PC-9 (cell line): ENCODE measurements around the gene TSSK6. TPM values are rescaled to one million over a fixed set of nuclear protein-coding genes. Genes with fewer than 3 reads are reported as not detected.

Experiments used
- BruUV-seq: library from RNA; stranded (reverse); fragments of 400-500 nt; replicated peaks from 2 replicates; lab custom pipeline; 2021; lab: Mats Ljungman, UMichigan
- CTCF ChIA-PET: fragments of 300-600 bp; sonication (Branson Sonifier 250); formaldehyde crosslinking; loops from one replicate; lab custom pipeline; 2022; ENCODE audit warnings: antibody characterized with exemption; lab: Charles Lee
- POLR2A ChIA-PET: fragments of 300-600 bp; sonication (Branson Sonifier 250); formaldehyde crosslinking; loops from one replicate; lab custom pipeline; 2022; ENCODE audit warnings: antibody characterized with exemption; ENCODE audit not compliant: unreplicated experiment; lab: Charles Lee
- DNase-seq, 2 experiments: peaks; one replicate each; pipeline versions ENCODE4 v3.0.0 to v3.0.0-alpha.2; 2015 to 2022; ENCODE audit warnings: mixed read lengths in 1 of 2
- H2AFZ ChIP-seq: fragments of 200-600 bp; sonication (generic); 2 replicates; pipeline ENCODE4 v1.8.1; 2017; ENCODE audit warnings: antibody characterized with exemption
- H3F3A ChIP-seq: fragments of 200-600 bp; sonication (generic); 2 replicates; pipeline ENCODE4 v1.8.1; 2017; ENCODE audit warnings: antibody characterized with exemption, mild to moderate bottlenecking, low read depth; ENCODE audit not compliant: insufficient read depth
- H3K27ac ChIP-seq: fragments of 200-600 bp; sonication (generic); 2 replicates; pipeline ENCODE4 v1.6.1; 2016; ENCODE audit warnings: mixed run types
- H3K27me3 ChIP-seq: fragments of 200-600 bp; sonication (generic); 2 replicates; pipeline ENCODE4 v1.6.1; 2016; ENCODE audit warnings: low read depth, mixed run types; ENCODE audit not compliant: insufficient read depth
- H3K36me3 ChIP-seq: fragments of 200-600 bp; sonication (generic); 2 replicates; pipeline ENCODE4 v1.6.1; 2016; ENCODE audit warnings: low read depth, mixed run types
- H3K4me1 ChIP-seq: fragments of 200-600 bp; sonication (generic); replicated peaks from 2 replicates; pipeline ENCODE4 v1.6.1; 2016; ENCODE audit warnings: mixed run types; ENCODE audit not compliant: insufficient read depth
- H3K4me2 ChIP-seq: fragments of 200-600 bp; sonication (generic); 2 replicates; pipeline ENCODE4 v1.6.1; 2017; ENCODE audit warnings: mixed run types
- H3K4me3 ChIP-seq: fragments of 200-600 bp; sonication (generic); 2 replicates; pipeline ENCODE4 v1.6.1; 2016; ENCODE audit warnings: mixed run types
- H3K79me2 ChIP-seq: fragments of 200-600 bp; sonication (generic); 2 replicates; pipeline ENCODE4 v1.6.1; 2017; ENCODE audit warnings: low read depth, mixed run types
- H3K9me2 ChIP-seq: fragments of 200-600 bp; sonication (generic); 2 replicates; pipeline ENCODE4 v1.8.1; 2017; ENCODE audit warnings: mild to moderate bottlenecking; ENCODE audit not compliant: insufficient read depth
- H3K9me3 ChIP-seq: fragments of 200-600 bp; sonication (generic); 2 replicates; pipeline ENCODE4 v1.8.1; 2016; ENCODE audit warnings: low read depth; ENCODE audit not compliant: insufficient read depth
- H4K20me1 ChIP-seq: fragments of 200-600 bp; sonication (generic); 2 replicates; pipeline ENCODE4 v1.8.1; 2017; ENCODE audit not compliant: insufficient read depth
- EZH2 ChIP-seq: fragments of 200-600 bp; sonication (generic); IDR thresholded peaks from 2 replicates; pipeline ENCODE4 v1.8.0; 2017; ENCODE audit warnings: antibody characterized with exemption, low read depth
- intact Hi-C: fragments of 100-400 bp; cut with micrococcal nuclease; formaldehyde crosslinking; loops from one replicate; pipeline ENCODE4 v1.10.0; 2022; ENCODE audit not compliant: unreplicated experiment
- total RNA-seq: library from RNA; stranded (reverse); gene quantifications from 2 replicates; pipeline ENCODE4 v1.2.3, GENCODE V29; 2021
- TF ChIP-seq, protein P1 (sequence below): fragments of 200-600 bp; sonication (generic); conservative IDR thresholded peaks from 2 replicates; pipeline ENCODE4 v1.6.1; 2017; ENCODE audit warnings: mixed run types, antibody characterized with exemption, mild to moderate bottlenecking, moderate library complexity

The TSSK6 gene
- total RNA-seq, 1 experiment from 2014 or later, result 2.0 TPM

DNA sequence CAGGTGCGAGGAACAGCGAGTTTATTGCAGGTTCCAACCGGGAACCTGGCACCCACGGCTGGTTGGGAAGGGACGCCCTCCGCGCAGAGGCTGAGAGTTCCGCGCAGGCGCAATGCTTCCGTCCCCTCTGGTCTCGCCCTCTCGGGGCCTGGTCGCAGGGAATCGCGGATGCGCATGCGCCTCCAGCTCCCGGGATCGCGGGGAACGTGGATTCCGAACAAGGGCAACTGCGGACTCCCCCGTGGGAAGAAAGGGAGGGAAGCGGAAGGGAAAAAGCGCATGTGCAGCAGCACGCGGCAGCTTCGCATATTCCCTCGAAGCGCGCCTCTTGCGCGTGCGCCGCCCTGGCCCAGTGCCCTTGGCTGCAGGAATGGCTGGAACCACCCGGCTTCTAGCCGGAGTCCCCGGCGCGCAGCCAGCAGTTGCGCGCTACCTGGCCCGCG, 1.1 kb downstream of the TSSK6 start:
- ChIA-PET POLR2A (no interaction called here), CTCF (interaction anchor here (0.7 kb wide), 1 partner anchor 40 kb away, joined by 3 read pairs; no protein-coding TSS in a partner anchor)
- no peak overlapping the region for H2AFZ ChIP-seq
- intact Hi-C loops, result no loop called here
- peaks cover 4% of the 10 kb centered on the region; the same call in 1 of the 2 replicates for H4K20me1 ChIP-seq
- TF ChIP-seq, protein P1, sequence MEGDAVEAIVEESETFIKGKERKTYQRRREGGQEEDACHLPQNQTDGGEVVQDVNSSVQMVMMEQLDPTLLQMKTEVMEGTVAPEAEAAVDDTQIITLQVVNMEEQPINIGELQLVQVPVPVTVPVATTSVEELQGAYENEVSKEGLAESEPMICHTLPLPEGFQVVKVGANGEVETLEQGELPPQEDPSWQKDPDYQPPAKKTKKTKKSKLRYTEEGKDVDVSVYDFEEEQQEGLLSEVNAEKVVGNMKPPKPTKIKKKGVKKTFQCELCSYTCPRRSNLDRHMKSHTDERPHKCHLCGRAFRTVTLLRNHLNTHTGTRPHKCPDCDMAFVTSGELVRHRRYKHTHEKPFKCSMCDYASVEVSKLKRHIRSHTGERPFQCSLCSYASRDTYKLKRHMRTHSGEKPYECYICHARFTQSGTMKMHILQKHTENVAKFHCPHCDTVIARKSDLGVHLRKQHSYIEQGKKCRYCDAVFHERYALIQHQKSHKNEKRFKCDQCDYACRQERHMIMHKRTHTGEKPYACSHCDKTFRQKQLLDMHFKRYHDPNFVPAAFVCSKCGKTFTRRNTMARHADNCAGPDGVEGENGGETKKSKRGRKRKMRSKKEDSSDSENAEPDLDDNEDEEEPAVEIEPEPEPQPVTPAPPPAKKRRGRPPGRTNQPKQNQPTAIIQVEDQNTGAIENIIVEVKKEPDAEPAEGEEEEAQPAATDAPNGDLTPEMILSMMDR, result no peak
- TF ChIP-seq EZH2, result no peak
- H3K79me2 ChIP-seq, result peaks cover 30% of the 10 kb centered on the region
- H3K4me1 ChIP-seq, result peaks cover 10% of the 10 kb centered on the region
- H3K4me2 ChIP-seq, result no peak overlapping the region
- no peak overlapping the region for H3K4me3 ChIP-seq
- no peaks in the 10 kb centered on the region for H3K36me3 ChIP-seq
- no peaks in the 10 kb centered on the region for H3K9me2 ChIP-seq
- BruUV-seq, result no TSS peak
- H3F3A ChIP-seq, result peaks cover 38% of the 10 kb centered on the region; the same call in 1 of the 2 replicates
- no peak for DNase-seq
- H3K27me3 ChIP-seq, result no peaks in the 10 kb centered on the region
- no peak overlapping the region for H3K27ac ChIP-seq
- no peaks in the 10 kb centered on the region for H3K9me3 ChIP-seq

DNA sequence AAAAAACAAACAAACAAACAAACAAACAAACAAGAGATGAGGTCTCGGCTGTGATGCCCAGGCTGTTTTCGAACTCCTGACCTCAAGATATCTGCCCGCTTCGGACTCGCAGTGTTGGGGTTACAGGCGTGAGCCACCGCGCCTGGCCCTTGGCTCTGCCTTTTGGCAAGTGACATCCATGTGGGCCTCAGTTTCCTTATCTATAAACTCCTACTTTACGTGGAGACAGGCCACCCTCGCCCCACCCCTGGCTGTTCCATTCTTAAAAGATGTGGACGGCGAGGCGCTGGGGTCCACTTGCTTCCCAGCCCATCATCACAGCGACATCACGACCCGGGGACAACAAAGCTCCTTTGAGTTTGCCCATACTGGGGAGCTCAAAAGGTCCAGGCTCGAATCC, 1.7 kb downstream of the TSSK6 start:
- BruUV-seq, result no TSS peak
- Histone ChIP-seq H3K9me3 (no peaks in the 10 kb centered on the region), H3K36me3 (no peaks in the 10 kb centered on the region), H3K27ac (no peak overlapping the region), H3K9me2 (no peaks in the 10 kb centered on the region), H3K4me2 (no peak overlapping the region), H4K20me1 (no peaks in the 10 kb centered on the region), H2AFZ (no peak overlapping the region), H3K27me3 (no peaks in the 10 kb centered on the region), H3K4me3 (no peak overlapping the region), H3K79me2 (peaks cover 24% of the 10 kb centered on the region), H3F3A (peaks cover 38% of the 10 kb centered on the region; the same call in 1 of the 2 replicates), H3K4me1 (peaks cover 10% of the 10 kb centered on the region)
- TF ChIP-seq, protein P1, result no peak
- TF ChIP-seq EZH2, result no peak
- ChIA-PET POLR2A (no interaction called here), CTCF (interaction anchor here (0.7 kb wide), 1 partner anchor 40 kb away, joined by 3 read pairs; no protein-coding TSS in a partner anchor)
- no peak for DNase-seq
- intact Hi-C loops, result no loop called here

- ChIA-PET CTCF (no interaction called here), POLR2A (interaction anchor here (0.6 kb wide), 2 partner anchors 31 to 443 kb away, joined by 4 to 19 read pairs; no protein-coding TSS in a partner anchor)
- no TSS peak for BruUV-seq
- Histone ChIP-seq H3K27me3 (no peaks in the 10 kb centered on the region), H3K4me3 (no peak overlapping the region), H4K20me1 (no peaks in the 10 kb centered on the region), H3K4me1 (no peaks in the 10 kb centered on the region), H3K79me2 (no peaks in the 10 kb centered on the region), H3K27ac (no peak overlapping the region), H3F3A (peaks cover 38% of the 10 kb centered on the region; the same call in 1 of the 2 replicates), H3K36me3 (no peaks in the 10 kb centered on the region), H3K9me3 (no peaks in the 10 kb centered on the region), H3K4me2 (no peak overlapping the region), H2AFZ (no peak overlapping the region), H3K9me2 (no peaks in the 10 kb centered on the region)
- intact Hi-C loops, result no loop called here
- TF ChIP-seq, protein P1, result no peak
- no peak for TF ChIP-seq EZH2
- peak in 1 of 2 experiments; percentile 20 for DNase-seq
Observed at GRCh38 chr19:19510432-19510831, 4.9 kb downstream of the TSSK6 start.
